Measurements from ENCODE around the gene ATXN2L. TPM values are rescaled to one million over a fixed set of nuclear protein-coding genes. Genes with fewer than 3 reads are reported as not detected.

Gene ATXN2L
- total and polyA plus RNA-seq, 2 of the 13 experiments (the other 11 are each of a cell fraction or from before 2014, with no cell fraction given) = 40.8 to 55.1 TPM

DNA sequence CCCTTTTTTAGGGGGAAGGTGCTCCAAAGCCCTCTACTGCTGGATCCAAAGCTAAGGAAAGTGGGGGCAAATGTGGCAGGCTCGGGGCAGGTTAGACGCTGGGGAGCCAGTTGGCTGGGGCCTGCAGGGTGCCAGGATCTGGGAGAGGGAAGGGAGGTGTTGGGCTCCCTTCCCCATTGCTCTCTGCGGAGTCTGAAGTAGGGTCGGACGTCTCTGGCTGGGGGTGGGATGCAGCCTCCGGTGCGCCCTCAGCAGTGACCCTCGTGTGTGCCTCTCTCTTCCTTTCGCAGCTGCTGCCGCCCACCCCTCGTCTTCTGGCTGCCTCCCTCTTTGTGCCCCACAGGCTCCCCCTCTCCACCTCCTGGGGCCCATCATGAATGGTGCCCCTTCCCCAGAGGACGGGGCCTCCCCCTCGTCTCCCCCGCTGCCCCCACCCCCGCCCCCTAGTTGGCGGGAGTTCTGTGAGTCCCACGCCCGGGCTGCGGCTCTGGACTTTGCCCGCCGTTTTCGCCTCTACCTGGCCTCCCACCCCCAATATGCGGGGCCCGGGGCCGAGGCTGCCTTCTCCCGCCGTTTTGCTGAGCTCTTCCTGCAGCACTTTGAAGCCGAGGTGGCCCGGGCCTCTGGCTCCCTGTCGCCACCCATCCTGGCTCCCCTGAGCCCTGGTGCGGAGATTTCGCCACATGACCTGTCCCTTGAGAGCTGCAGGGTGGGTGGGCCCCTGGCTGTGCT is 43.1 kb downstream of the ATXN2L start (continued):
- TF ChIP-seq ZNF782 (CRISPR knock-in tag; IDR thresholded peaks at IDR 0.05; ENCODE audit: borderline replicate concordance) = no peak
- TF ChIP-seq, protein P1, sequence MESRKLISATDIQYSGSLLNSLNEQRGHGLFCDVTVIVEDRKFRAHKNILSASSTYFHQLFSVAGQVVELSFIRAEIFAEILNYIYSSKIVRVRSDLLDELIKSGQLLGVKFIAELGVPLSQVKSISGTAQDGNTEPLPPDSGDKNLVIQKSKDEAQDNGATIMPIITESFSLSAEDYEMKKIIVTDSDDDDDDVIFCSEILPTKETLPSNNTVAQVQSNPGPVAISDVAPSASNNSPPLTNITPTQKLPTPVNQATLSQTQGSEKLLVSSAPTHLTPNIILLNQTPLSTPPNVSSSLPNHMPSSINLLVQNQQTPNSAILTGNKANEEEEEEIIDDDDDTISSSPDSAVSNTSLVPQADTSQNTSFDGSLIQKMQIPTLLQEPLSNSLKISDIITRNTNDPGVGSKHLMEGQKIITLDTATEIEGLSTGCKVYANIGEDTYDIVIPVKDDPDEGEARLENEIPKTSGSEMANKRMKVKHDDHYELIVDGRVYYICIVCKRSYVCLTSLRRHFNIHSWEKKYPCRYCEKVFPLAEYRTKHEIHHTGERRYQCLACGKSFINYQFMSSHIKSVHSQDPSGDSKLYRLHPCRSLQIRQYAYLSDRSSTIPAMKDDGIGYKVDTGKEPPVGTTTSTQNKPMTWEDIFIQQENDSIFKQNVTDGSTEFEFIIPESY (CRISPR knock-in tag; IDR thresholded peaks at IDR 0.05) = no peak
- TF ChIP-seq ZBTB3 (CRISPR knock-in tag; IDR thresholded peaks at IDR 0.05; ENCODE audit: borderline replicate concordance, low read depth) = no peak
- peak; percentile 64 for TF ChIP-seq HDAC1 (CRISPR knock-in tag; IDR thresholded peaks at IDR 0.05)
- no peak for TF ChIP-seq ZNF101 (CRISPR knock-in tag; IDR thresholded peaks at IDR 0.05; ENCODE audit: borderline replicate concordance, low read depth)
- TF ChIP-seq, protein P2, sequence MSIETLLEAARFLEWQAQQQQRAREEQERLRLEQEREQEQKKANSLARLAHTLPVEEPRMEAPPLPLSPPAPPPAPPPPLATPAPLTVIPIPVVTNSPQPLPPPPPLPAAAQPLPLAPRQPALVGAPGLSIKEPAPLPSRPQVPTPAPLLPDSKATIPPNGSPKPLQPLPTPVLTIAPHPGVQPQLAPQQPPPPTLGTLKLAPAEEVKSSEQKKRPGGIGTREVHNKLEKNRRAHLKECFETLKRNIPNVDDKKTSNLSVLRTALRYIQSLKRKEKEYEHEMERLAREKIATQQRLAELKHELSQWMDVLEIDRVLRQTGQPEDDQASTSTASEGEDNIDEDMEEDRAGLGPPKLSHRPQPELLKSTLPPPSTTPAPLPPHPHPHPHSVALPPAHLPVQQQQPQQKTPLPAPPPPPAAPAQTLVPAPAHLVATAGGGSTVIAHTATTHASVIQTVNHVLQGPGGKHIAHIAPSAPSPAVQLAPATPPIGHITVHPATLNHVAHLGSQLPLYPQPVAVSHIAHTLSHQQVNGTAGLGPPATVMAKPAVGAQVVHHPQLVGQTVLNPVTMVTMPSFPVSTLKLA (IDR thresholded peaks at IDR 0.05) = no peak
- no peak for TF ChIP-seq PRPF4 (IDR thresholded peaks at IDR 0.05; ENCODE audit: low read depth, low read length, poor library complexity, severe bottlenecking)
- TF ChIP-seq ZNF292 (CRISPR knock-in tag; IDR thresholded peaks at IDR 0.05; ENCODE audit: borderline replicate concordance, low read depth) = peak; percentile 33; the same call in 1 of the 2 replicates
- TF ChIP-seq RXRA (CRISPR knock-in tag; IDR thresholded peaks at IDR 0.05) = peak; percentile 50; the same call in 1 of the 2 replicates
- TF ChIP-seq NR1H2 (CRISPR knock-in tag; IDR thresholded peaks at IDR 0.05; ENCODE audit: borderline replicate concordance, low read depth) = no peak
- TF ChIP-seq, protein P3, sequence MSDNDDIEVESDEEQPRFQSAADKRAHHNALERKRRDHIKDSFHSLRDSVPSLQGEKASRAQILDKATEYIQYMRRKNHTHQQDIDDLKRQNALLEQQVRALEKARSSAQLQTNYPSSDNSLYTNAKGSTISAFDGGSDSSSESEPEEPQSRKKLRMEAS (IDR thresholded peaks at IDR 0.05) = peak; percentile 71
- TF ChIP-seq ZSCAN20 (CRISPR knock-in tag; IDR thresholded peaks at IDR 0.05; ENCODE audit: borderline replicate concordance) = no peak
- TF ChIP-seq, protein P4, sequence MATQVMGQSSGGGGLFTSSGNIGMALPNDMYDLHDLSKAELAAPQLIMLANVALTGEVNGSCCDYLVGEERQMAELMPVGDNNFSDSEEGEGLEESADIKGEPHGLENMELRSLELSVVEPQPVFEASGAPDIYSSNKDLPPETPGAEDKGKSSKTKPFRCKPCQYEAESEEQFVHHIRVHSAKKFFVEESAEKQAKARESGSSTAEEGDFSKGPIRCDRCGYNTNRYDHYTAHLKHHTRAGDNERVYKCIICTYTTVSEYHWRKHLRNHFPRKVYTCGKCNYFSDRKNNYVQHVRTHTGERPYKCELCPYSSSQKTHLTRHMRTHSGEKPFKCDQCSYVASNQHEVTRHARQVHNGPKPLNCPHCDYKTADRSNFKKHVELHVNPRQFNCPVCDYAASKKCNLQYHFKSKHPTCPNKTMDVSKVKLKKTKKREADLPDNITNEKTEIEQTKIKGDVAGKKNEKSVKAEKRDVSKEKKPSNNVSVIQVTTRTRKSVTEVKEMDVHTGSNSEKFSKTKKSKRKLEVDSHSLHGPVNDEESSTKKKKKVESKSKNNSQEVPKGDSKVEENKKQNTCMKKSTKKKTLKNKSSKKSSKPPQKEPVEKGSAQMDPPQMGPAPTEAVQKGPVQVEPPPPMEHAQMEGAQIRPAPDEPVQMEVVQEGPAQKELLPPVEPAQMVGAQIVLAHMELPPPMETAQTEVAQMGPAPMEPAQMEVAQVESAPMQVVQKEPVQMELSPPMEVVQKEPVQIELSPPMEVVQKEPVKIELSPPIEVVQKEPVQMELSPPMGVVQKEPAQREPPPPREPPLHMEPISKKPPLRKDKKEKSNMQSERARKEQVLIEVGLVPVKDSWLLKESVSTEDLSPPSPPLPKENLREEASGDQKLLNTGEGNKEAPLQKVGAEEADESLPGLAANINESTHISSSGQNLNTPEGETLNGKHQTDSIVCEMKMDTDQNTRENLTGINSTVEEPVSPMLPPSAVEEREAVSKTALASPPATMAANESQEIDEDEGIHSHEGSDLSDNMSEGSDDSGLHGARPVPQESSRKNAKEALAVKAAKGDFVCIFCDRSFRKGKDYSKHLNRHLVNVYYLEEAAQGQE (IDR thresholded peaks at IDR 0.05; ENCODE audit: borderline replicate concordance in 1 of 2, low read depth in 1 of 2, low read length in 2 of 2) = no peak
- TF ChIP-seq PHB2 (IDR thresholded peaks at IDR 0.05; ENCODE audit: partially characterized antibody) = no peak
- TF ChIP-seq, protein P5, sequence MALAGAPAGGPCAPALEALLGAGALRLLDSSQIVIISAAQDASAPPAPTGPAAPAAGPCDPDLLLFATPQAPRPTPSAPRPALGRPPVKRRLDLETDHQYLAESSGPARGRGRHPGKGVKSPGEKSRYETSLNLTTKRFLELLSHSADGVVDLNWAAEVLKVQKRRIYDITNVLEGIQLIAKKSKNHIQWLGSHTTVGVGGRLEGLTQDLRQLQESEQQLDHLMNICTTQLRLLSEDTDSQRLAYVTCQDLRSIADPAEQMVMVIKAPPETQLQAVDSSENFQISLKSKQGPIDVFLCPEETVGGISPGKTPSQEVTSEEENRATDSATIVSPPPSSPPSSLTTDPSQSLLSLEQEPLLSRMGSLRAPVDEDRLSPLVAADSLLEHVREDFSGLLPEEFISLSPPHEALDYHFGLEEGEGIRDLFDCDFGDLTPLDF (CRISPR knock-in tag; IDR thresholded peaks at IDR 0.05) = peak; percentile 37; the same call in 1 of the 2 replicates
- TF ChIP-seq ISX (CRISPR knock-in tag; conservative IDR thresholded peaks at IDR 0.05) = no peak
- TF ChIP-seq, protein P6, sequence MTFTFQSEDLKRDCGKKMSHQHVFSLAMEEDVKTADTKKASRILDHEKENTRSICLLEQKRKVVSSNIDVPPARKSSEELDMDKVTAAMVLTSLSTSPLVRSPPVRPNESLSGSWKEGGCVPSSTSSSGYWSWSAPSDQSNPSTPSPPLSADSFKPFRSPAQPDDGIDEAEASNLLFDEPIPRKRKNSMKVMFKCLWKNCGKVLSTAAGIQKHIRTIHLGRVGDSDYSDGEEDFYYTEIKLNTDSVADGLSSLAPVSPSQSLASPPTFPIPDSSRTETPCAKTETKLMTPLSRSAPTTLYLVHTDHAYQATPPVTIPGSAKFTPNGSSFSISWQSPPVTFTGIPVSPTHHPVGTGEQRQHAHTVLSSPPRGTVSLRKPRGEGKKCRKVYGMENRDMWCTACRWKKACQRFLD (CRISPR knock-in tag; IDR thresholded peaks at IDR 0.05; ENCODE audit: borderline replicate concordance) = 0 out of 2 replicates have a peak, but pooled peaks have one; percentile 25
- TF ChIP-seq ZNF766 (CRISPR knock-in tag; IDR thresholded peaks at IDR 0.05; ENCODE audit: borderline replicate concordance) = 0 out of 2 replicates have a peak, but pooled peaks have one; percentile 27
